A549 (cell line): ENCODE results near the gene SYPL1. TPM values are rescaled to one million over a fixed set of nuclear protein-coding genes. Genes with fewer than 3 reads are reported as not detected.

ENCODE experiments used
- ATAC-seq, 2 experiments: fragments of 200-7000 bp in 1 of 2; fragments of >200 bp in 1 of 2; cut with Nextera tagmentation in 1 of 2; cut with Tn5 transposase in 1 of 2; 3 replicates each; pipeline versions ENCODE4 v1.8.0 to v1.9.1; 2018 to 2020; ENCODE audit warnings: mild to moderate bottlenecking in 1 of 2, moderate library complexity in 1 of 2
- CTCF ChIA-PET: fragments of 300-600 bp; sonication (Branson Sonifier 250); formaldehyde crosslinking; extraction: SDS; loops from one replicate; lab custom pipeline; 2021; ENCODE audit warnings: antibody characterized with exemption, inconsistent platforms; lab: Yijun Ruan, JAX
- POLR2A ChIA-PET: fragments of 350-600 bp; formaldehyde crosslinking; extraction: SDS; loops from one replicate; lab custom pipeline; 2021; ENCODE audit warnings: antibody characterized with exemption, inconsistent platforms; lab: Yijun Ruan, JAX
- DNase-seq, 2 experiments: peaks; one replicate each; pipeline versions ENCODE4 v3.0.0 to v3.0.0-alpha.2; 2011 to 2016; ENCODE audit warnings: low read depth in 1 of 2, low spot score in 1 of 2
- FAIRE-seq: peaks from 2 replicates; lab custom pipeline; 2011; peaks lifted over from hg19 to GRCh38; lab: Jason Lieb, UNC
- H3K27ac ChIP-seq, 2 experiments: fragments of >200 bp; sonication (Bioruptor Twin); formaldehyde crosslinking; 3 replicates each; pipeline ENCODE4 v1.5.1; 2016 to 2017
- H3K4me1 ChIP-seq: fragments of >200 bp; sonication (Bioruptor Twin); formaldehyde crosslinking; 3 replicates; pipeline ENCODE4 v1.6.1; 2016
- H3K4me2 ChIP-seq: fragments of >200 bp; sonication (Bioruptor Twin); formaldehyde crosslinking; 3 replicates; pipeline ENCODE4 v1.6.1; 2016
- H3K4me3 ChIP-seq: fragments of >200 bp; sonication (Bioruptor Twin); formaldehyde crosslinking; 3 replicates; pipeline ENCODE4 v1.5.1; 2016
- H3K9me3 ChIP-seq: fragments of >200 bp; sonication (Bioruptor Twin); formaldehyde crosslinking; 3 replicates; pipeline ENCODE4 v1.6.1; 2016
- CHD2 ChIP-seq: fragments of 150-350 bp; IDR thresholded peaks from 2 replicates; pipeline ENCODE4 v1.6.1; 2014; ENCODE audit warnings: low read length; ENCODE audit not compliant: partially characterized antibody
- EHF ChIP-seq: fragments of 250-450 bp; sonication (Bioruptor Pico); IDR thresholded peaks from 2 replicates; pipeline ENCODE4 v1.5.0; 2020; ENCODE audit warnings: mild to moderate bottlenecking
- ESRRA ChIP-seq: fragments of 150-350 bp; IDR thresholded peaks from 2 replicates; pipeline ENCODE4 v1.6.1; 2014; ENCODE audit warnings: mild to moderate bottlenecking, low read length, borderline replicate concordance
- FOSB ChIP-seq: fragments of 250-450 bp; sonication (Bioruptor Pico); IDR thresholded peaks from 2 replicates; pipeline ENCODE4 v1.5.0; 2020; ENCODE audit warnings: mild to moderate bottlenecking, moderate library complexity
- HEYL ChIP-seq: fragments of 250-450 bp; sonication (Bioruptor Pico); IDR thresholded peaks from 2 replicates; pipeline ENCODE4 v1.8.0; 2021; ENCODE audit warnings: mild to moderate bottlenecking, moderate library complexity
- HOXB5 ChIP-seq: fragments of 250-450 bp; sonication (Bioruptor Pico); IDR thresholded peaks from 2 replicates; pipeline ENCODE4 v1.5.0; 2020; ENCODE audit warnings: mild to moderate bottlenecking, moderate library complexity
- JUN ChIP-seq, 2 experiments: fragments of >200 bp; sonication (Bioruptor Twin); formaldehyde crosslinking; IDR thresholded peaks; 2 replicates in 1 of 2; 3 replicates in 1 of 2; pipeline ENCODE4 v1.6.1; 2016 to 2017
- JUNB ChIP-seq: fragments of >200 bp; sonication (Bioruptor Twin); formaldehyde crosslinking; IDR thresholded peaks from 2 replicates; pipeline ENCODE4 v1.6.1; 2016
- MAX ChIP-seq: IDR thresholded peaks from 2 replicates; pipeline ENCODE4 v1.6.1; 2012
- MAZ ChIP-seq: fragments of 150-350 bp; IDR thresholded peaks from 2 replicates; pipeline ENCODE4 v1.6.1; 2014; ENCODE audit warnings: antibody characterized with exemption, low read depth, low read length, borderline replicate concordance
- NFE2L2 ChIP-seq: fragments of 150-350 bp; conservative IDR thresholded peaks from 2 replicates; pipeline ENCODE4 v1.6.1; 2014; ENCODE audit warnings: low read length
- POLR2AphosphoS2 ChIP-seq: conservative IDR thresholded peaks from 2 replicates; pipeline ENCODE4 v1.6.1; 2012; ENCODE audit warnings: low read length, improper control_type of control experiment, inconsistent platforms
- RAD21 ChIP-seq, 2 experiments: fragments of >200 bp in 1 of 2; sonication (Bioruptor Twin) in 1 of 2; formaldehyde crosslinking in 1 of 2; IDR thresholded peaks in 1 of 2; conservative IDR thresholded peaks in 1 of 2; 2 replicates in 1 of 2; 3 replicates in 1 of 2; pipeline ENCODE4 v1.6.1; 2012 to 2018; ENCODE audit warnings: inconsistent platforms in 1 of 2
- RARB ChIP-seq: fragments of 250-450 bp; sonication (Bioruptor Pico); IDR thresholded peaks from 2 replicates; pipeline ENCODE4 v1.8.0; 2021; ENCODE audit warnings: mild to moderate bottlenecking, moderate library complexity
- SREBF2 ChIP-seq: fragments of 450-650 bp; IDR thresholded peaks from 2 replicates; pipeline ENCODE4 v1.6.1; 2014; ENCODE audit warnings: mild to moderate bottlenecking, moderate library complexity
- USF2 ChIP-seq: fragments of 450-650 bp; IDR thresholded peaks from 2 replicates; pipeline ENCODE4 v1.6.1; 2014; ENCODE audit warnings: antibody characterized with exemption
- ZNF302 ChIP-seq: fragments of 250-450 bp; sonication (Bioruptor Pico); IDR thresholded peaks from 2 replicates; pipeline ENCODE4 v1.9.0; 2021; ENCODE audit warnings: inconsistent platforms, mild to moderate bottlenecking, moderate library complexity
- WGBS: methylation state at CpG from one replicate; pipeline ENCODE4 v1.1.6; 2017; ENCODE audit errors: missing lambda C conversion rate; 5-methylcytosine and 5-hydroxymethylcytosine counted together
- polyA plus RNA-seq, 4 experiments: library from polyadenylated mRNA; depleted of rRNA in 3 of 4; stranded (reverse); fragments of >200 nt; fragmentation: RNase III in 1 of 4; extraction: RNeasy Plus Mini Kit Qiagen cat#74134 plus additional on column Dnase treatment in 1 of 4; gene quantifications; 2 replicates in 3 of 4; 3 replicates in 1 of 4; pipeline ENCODE4 v1.2.3, GENCODE V29; 2011 to 2017
- TF ChIP-seq, protein P1 (sequence below): fragments of 250-450 bp; sonication (Bioruptor Pico); IDR thresholded peaks from 2 replicates; pipeline ENCODE4 v1.5.0; 2020; ENCODE audit warnings: low read depth, mild to moderate bottlenecking, moderate library complexity
- TF ChIP-seq, protein P2 (sequence below): fragments of >200 bp; sonication (Bioruptor Twin); formaldehyde crosslinking; IDR thresholded peaks from 3 replicates; pipeline ENCODE4 v1.5.1; 2016
- TF ChIP-seq, protein P3 (sequence below): IDR thresholded peaks from 2 replicates; pipeline ENCODE4 v1.6.1; 2012
- TF ChIP-seq, protein P4 (sequence below): fragments of 250-450 bp; sonication (Bioruptor Pico); IDR thresholded peaks from 2 replicates; pipeline ENCODE4 v1.5.0; 2021; ENCODE audit warnings: mild to moderate bottlenecking, moderate library complexity, borderline replicate concordance

Gene SYPL1
- polyA plus RNA-seq, 2 of the 4 experiments (the other 2 are of a cell fraction): 102 to 131 TPM

DNA sequence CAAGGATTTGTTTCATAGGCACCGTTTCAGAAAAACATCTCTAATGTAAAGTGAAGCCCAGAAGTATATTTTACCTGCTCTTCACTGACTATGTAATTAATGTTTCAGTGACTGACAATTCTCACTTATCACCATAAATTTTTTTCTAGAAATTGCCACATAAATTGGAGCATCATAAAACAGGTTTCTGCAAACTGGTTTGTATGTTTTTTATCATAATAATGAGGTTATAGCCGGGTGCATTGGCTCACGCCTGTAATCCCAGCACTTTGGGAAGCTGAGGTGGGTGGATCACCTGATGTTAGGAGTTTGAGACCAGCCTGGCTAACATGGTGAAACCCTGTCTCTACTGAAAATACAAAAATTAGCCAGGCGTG lies 39.4 kb downstream of the SYPL1 start:
- Histone ChIP-seq H3K9me3 (no peaks in the 10 kb centered on the region), H3K27ac (no peak overlapping the region), H3K4me2 (no peak overlapping the region), H3K4me3 (no peak overlapping the region), H3K4me1 (no peaks in the 10 kb centered on the region)
- CTCF ChIA-PET: interaction anchor here (1.0 to 5.2 kb wide), 3 partner anchors 15 to 81 kb away, joined by 3 to 33 read pairs (median 3); no protein-coding TSS in a partner anchor
- 72% methylated on average over 4 of the region's 4 CpGs for WGBS
- no peak for FAIRE-seq
- no peak for DNase-seq
- TF ChIP-seq ESRRA (no peak), USF2 (no peak), JUN (IDR thresholded peaks at IDR 0.05) (no peak), NFE2L2 (no peak), RAD21 (conservative IDR thresholded peaks at IDR 0.05 in 1 of 2, IDR thresholded peaks at IDR 0.05 in 1 of 2) (no peak), ZNF302 (no peak)
- TF ChIP-seq, protein P1, sequence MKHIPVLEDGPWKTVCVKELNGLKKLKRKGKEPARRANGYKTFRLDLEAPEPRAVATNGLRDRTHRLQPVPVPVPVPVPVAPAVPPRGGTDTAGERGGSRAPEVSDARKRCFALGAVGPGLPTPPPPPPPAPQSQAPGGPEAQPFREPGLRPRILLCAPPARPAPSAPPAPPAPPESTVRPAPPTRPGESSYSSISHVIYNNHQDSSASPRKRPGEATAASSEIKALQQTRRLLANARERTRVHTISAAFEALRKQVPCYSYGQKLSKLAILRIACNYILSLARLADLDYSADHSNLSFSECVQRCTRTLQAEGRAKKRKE (CRISPR knock-in tag): no peak
- TF ChIP-seq, protein P2, sequence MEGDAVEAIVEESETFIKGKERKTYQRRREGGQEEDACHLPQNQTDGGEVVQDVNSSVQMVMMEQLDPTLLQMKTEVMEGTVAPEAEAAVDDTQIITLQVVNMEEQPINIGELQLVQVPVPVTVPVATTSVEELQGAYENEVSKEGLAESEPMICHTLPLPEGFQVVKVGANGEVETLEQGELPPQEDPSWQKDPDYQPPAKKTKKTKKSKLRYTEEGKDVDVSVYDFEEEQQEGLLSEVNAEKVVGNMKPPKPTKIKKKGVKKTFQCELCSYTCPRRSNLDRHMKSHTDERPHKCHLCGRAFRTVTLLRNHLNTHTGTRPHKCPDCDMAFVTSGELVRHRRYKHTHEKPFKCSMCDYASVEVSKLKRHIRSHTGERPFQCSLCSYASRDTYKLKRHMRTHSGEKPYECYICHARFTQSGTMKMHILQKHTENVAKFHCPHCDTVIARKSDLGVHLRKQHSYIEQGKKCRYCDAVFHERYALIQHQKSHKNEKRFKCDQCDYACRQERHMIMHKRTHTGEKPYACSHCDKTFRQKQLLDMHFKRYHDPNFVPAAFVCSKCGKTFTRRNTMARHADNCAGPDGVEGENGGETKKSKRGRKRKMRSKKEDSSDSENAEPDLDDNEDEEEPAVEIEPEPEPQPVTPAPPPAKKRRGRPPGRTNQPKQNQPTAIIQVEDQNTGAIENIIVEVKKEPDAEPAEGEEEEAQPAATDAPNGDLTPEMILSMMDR: no peak
- TF ChIP-seq, protein P3, sequence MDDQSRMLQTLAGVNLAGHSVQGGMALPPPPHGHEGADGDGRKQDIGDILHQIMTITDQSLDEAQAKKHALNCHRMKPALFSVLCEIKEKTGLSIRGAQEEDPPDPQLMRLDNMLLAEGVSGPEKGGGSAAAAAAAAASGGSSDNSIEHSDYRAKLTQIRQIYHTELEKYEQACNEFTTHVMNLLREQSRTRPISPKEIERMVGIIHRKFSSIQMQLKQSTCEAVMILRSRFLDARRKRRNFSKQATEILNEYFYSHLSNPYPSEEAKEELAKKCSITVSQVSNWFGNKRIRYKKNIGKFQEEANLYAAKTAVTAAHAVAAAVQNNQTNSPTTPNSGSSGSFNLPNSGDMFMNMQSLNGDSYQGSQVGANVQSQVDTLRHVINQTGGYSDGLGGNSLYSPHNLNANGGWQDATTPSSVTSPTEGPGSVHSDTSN: no peak
- POLR2A ChIA-PET: interaction anchor here (0.6 to 1.7 kb wide), 4 partner anchors 8 to 519 kb away, joined by 3 to 8 read pairs (median 5); partner anchors contain the start of gene SYPL1
- ATAC-seq: no peak

DNA sequence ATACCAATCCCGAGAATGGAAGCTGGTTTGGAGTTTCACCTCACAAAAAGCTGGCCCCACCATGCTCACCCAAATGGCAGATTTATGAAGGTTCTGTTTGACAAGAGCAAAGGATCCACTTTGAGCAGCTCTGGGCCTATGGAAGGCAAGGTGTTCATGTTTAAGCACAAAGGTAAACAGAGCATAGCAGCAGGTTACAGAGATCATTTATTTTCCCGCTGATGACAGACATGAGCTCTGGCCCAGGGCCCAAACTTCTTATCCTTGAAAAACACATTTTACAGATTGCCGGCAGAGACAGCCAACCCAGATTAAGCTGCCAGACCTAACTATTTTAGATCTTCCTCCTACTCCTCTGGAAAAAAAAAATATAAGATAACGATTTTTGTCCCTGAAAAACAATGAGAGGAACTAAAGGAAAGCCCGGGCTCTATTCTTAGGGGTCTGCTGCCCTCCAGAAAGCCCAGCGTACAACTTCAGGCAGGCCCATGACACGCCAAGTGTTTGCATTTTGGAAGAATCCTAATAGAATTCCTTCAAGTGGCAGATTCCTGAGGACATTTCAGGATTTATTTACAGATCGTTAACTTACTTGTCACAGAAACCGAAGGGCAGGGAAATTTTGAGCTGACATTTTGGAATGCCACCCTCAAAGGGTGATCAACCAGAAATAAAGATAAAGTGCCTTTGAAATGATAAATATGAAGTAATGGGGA lies 40.0 kb downstream of the SYPL1 start:
- no peaks in the 10 kb centered on the region for H3K4me1 ChIP-seq
- TF ChIP-seq RARB (CRISPR knock-in tag) (no peak), MAZ (no peak), FOSB (CRISPR knock-in tag) (no peak), JUNB (no peak), POLR2AphosphoS2 (no peak), CHD2 (no peak), HOXB5 (CRISPR knock-in tag) (no peak), EHF (no peak), ESRRA (no peak), SREBF2 (no peak), HEYL (CRISPR knock-in tag) (no peak), MAX (no peak)
- TF ChIP-seq, protein P4, sequence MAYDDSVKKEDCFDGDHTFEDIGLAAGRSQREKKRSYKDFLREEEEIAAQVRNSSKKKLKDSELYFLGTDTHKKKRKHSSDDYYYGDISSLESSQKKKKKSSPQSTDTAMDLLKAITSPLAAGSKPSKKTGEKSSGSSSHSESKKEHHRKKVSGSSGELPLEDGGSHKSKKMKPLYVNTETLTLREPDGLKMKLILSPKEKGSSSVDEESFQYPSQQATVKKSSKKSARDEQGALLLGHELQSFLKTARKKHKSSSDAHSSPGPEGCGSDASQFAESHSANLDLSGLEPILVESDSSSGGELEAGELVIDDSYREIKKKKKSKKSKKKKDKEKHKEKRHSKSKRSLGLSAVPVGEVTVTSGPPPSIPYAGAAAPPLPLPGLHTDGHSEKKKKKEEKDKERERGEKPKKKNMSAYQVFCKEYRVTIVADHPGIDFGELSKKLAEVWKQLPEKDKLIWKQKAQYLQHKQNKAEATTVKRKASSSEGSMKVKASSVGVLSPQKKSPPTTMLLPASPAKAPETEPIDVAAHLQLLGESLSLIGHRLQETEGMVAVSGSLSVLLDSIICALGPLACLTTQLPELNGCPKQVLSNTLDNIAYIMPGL (CRISPR knock-in tag): no peak
- TF ChIP-seq, all 56 proteins: peak for 0
- whole genome bisulfite sequencing: 67% methylated on average over 9 of the region's 9 CpGs
- no peak for DNase-seq
- ChIA-PET CTCF (interaction anchor here (0.6 to 5.2 kb wide), 6 partner anchors 16 to 104 kb away, joined by 3 to 33 read pairs (median 3); no protein-coding TSS in a partner anchor), POLR2A (interaction anchor here (0.6 to 1.7 kb wide), 4 partner anchors 7 to 519 kb away, joined by 3 to 8 read pairs (median 5); partner anchors contain the start of gene SYPL1)
- no peak overlapping the region for H3K4me3 ChIP-seq
- no peak overlapping the region for H3K4me2 ChIP-seq
- no peak for FAIRE-seq
- no peaks in the 10 kb centered on the region for H3K9me3 ChIP-seq
- no peak overlapping the region for H3K27ac ChIP-seq
- ATAC-seq: no peak
